ENCODE results near the gene KCNIP4. TPM values are rescaled to one million over a fixed set of nuclear protein-coding genes. Genes with fewer than 3 reads are reported as not detected.
"Not testable (repeated sequence)": the region's sequence is repeated elsewhere in the genome, so short reads cannot be mapped to it uniquely, and the experiment has no call there.

The KCNIP4 gene
- total RNA-seq, 8 experiments from 2014 or later, result 1.7 to 18.5 (median 10.8) TPM

DNA sequence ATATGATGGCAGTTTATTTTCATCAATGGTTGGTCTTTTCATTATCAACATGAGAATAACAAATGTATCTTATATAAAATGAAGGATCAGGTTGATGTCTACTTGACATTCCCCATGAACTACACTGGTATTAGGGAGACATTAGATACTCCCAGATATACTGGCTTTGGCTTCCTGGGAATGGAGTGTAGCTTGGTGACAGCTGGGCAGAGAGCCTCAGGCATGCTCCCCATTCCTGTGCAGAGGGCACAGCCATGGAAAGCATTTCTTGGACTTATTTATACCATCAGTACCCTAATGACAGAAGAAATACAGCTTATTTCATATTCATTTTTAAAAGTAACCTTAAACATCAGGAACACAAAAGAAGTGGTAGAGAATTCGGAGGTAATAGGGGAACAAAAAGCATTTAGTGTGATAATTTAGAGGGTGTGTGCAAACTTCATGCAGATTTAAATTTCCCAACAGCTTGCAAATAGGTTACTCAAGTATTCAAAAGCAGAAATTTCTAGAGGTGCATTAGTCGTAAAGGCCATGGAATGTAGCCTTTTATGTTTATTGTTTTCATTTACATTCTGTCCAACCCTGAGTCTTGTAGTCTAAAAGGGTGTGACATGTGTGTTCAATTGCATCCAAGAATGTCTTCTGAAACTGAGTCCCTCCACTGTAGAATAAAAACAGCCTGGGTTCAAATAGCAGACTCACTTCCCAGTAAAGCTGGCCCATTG, 573.8 kb downstream of the KCNIP4 start:
- 0 to 100% (median 0%) methylated on average over 1 to 2 of the region's 2 CpGs; no CpG with 5 or more reads in 3 of the 10 experiments for WGBS, 10 experiments
- ATAC-seq (replicated peaks in 6 of 8), result peak in 3 of 8 experiments; percentile 94 to 97 (median 97)
- peaks cover 0 to 26% of the 10 kb centered on the region in 2 donors for H3K4me1 ChIP-seq (replicated peaks in 1 of 2)
- no peak overlapping the region for H3K27ac ChIP-seq
- no peak overlapping the region for H3K4me3 ChIP-seq
- in situ Hi-C loops (cut with MboI; ENCODE audit: low pct_unique_long_range_greater_than_20kb in 2 of 9, low sequenced_read_pairs in 9 of 9, unreplicated experiment in 9 of 9), result no loop called here

DNA sequence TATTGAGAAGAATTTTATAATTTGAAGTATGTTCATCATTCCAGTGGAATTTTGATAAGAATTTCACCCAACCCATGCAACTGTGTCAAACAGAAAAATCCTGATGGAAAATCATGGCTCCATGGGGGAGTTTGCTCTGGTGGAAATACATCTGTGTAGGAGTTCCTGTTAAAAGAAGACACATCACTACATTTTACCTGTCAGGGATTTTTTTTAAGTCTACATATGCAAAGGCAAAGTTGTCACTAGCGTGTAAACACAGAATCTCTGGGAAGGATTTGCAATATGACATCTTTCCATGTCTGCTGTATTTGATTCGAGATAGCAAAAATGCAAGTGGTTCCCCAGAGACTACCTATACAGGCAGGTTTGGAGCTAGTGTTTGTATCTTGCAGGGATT, 581.0 kb downstream of the KCNIP4 start:
- 17 to 100% (median 44%) methylated on average over 1 to 2 of the region's 2 CpGs; no CpG with 5 or more reads in 2 of the 10 experiments for WGBS, 10 experiments
- in situ Hi-C loops (cut with MboI; ENCODE audit: low pct_unique_long_range_greater_than_20kb in 2 of 9, low sequenced_read_pairs in 9 of 9, unreplicated experiment in 9 of 9), result no loop called here
- Histone ChIP-seq H3K4me1 (replicated peaks in 1 of 2) (no peaks in the 10 kb centered on the region), H3K27ac (no peak overlapping the region), H3K4me3 (no peak overlapping the region)
- no peak for ATAC-seq (replicated peaks in 6 of 8)

GRCh38 chr4:21366840-21367239, 581.7 kb downstream of the KCNIP4 start:
- WGBS, 10 experiments, result 0 to 100% (median 100%) methylated on average over 1 of the region's 1 CpG; no CpG with 5 or more reads in 7 of the 10 experiments
- in situ Hi-C loops (cut with MboI; ENCODE audit: low pct_unique_long_range_greater_than_20kb in 2 of 9, low sequenced_read_pairs in 9 of 9, unreplicated experiment in 9 of 9), result no loop called here
- ATAC-seq (replicated peaks in 6 of 8), result no peak
- Histone ChIP-seq H3K27ac (no peak overlapping the region), H3K4me1 (replicated peaks in 1 of 2) (no peaks in the 10 kb centered on the region), H3K4me3 (no peak overlapping the region)

- in situ Hi-C loops (cut with MboI; ENCODE audit: low pct_unique_long_range_greater_than_20kb in 2 of 9, low sequenced_read_pairs in 9 of 9, unreplicated experiment in 9 of 9), result no loop called here
- ATAC-seq (replicated peaks in 6 of 8), result no peak
- Histone ChIP-seq H3K4me1 (replicated peaks in 1 of 2) (peaks cover 0 to 2% of the 10 kb centered on the region in 2 donors), H3K27ac (no peak overlapping the region), H3K4me3 (no peak overlapping the region)
- 0 to 50% (median 8%) methylated on average over 1 to 2 of the region's 2 CpGs; no CpG with 5 or more reads in 1 of the 10 experiments for WGBS, 10 experiments
These were observed 582.3 kb downstream of the KCNIP4 start for GRCh38 chr4:21366312-21366711.

DNA sequence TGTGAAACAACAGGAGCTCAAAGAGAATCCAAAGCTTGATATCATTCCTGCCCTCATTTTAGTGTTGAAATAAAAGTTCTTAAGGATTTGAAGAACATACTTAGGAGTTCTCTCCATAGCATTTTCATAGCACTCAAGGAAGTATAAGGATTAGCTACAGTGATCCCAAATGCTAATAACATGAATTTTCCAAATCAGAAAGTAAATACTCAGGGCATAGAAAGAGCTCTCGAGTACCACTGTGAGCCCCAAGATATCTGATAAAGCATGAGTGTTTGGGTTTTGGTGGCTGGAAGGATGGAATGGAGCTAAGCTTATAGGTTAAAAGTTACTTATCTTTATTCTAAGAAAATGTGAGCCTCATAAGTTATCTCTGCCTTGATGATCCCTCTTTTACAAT, 584.9 kb downstream of the KCNIP4 start:
- whole genome bisulfite sequencing, 10 experiments, result 0 to 100% (median 60%) methylated on average over 1 of the region's 1 CpG; no CpG with 5 or more reads in 2 of the 10 experiments
- in situ Hi-C loops (cut with MboI; ENCODE audit: low pct_unique_long_range_greater_than_20kb in 2 of 9, low sequenced_read_pairs in 9 of 9, unreplicated experiment in 9 of 9), result no loop called here
- peaks cover 0 to 2% of the 10 kb centered on the region in 2 donors for H3K4me1 ChIP-seq (replicated peaks in 1 of 2)
- ATAC-seq (replicated peaks in 6 of 8), result no peak
- no peak overlapping the region for H3K27ac ChIP-seq
- no peak overlapping the region for H3K4me3 ChIP-seq

DNA sequence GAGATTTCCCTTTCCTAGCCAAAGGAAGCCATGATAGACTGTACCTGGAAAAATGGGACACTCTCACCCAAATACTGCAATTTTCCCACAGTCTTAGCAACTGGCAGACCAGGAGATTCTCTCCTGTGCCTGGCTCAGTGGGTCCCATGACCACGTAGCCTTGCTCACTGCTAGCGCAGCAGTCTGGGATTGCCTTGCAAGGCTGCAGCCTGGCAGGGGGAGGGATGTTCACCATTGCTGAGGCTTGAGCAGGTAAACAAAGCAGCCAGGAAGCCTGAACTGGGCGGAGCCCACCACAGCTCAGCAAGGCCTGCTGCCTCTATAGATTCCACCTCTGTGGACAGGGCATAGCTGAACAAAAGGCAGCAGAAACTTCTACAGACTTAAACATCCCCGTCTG, 596.2 kb downstream of the KCNIP4 start:
- in situ Hi-C loops (cut with MboI; ENCODE audit: low pct_unique_long_range_greater_than_20kb in 2 of 9, low sequenced_read_pairs in 9 of 9, unreplicated experiment in 9 of 9); H3K4me3 ChIP-seq; ATAC-seq (replicated peaks in 6 of 8); H3K27ac ChIP-seq; H3K4me1 ChIP-seq (replicated peaks in 1 of 2): not testable (repeated sequence)
- 0 to 100% (median 100%) methylated on average over 1 to 2 of the region's 4 CpGs; no CpG with 5 or more reads in 6 of the 10 experiments for WGBS, 10 experiments

DNA sequence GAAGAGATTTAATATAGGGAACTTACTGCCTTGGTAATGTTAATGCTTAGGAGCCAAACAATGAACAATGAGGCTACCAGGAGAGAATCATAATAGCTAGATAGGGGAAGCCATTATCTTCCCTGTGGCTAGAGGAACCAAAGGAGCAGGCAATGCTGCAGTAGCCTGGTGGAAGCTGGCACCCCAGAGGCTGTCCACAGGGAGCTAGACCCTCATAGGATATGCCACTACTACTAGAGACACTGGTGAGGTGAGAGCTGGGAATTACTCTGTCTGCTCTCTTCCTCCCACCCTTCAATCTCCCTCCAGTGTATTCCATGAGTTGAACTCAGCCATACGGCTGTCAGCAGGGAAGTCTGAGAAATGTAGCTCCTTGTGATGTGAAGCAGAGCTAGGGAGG, 601.4 kb downstream of the KCNIP4 start:
- 0 to 100% (median 100%) methylated on average over 1 of the region's 1 CpG; no CpG with 5 or more reads in 7 of the 10 experiments for WGBS, 10 experiments
- in situ Hi-C loops (cut with MboI; ENCODE audit: low pct_unique_long_range_greater_than_20kb in 2 of 9, low sequenced_read_pairs in 9 of 9, unreplicated experiment in 9 of 9), result no loop called here
- no peak for ATAC-seq (replicated peaks in 6 of 8)
- no peak overlapping the region for H3K4me3 ChIP-seq
- no peak overlapping the region for H3K27ac ChIP-seq
- H3K4me1 ChIP-seq (replicated peaks in 1 of 2), result no peaks in the 10 kb centered on the region

- no peak overlapping the region for H3K27ac ChIP-seq
- H3K4me1 ChIP-seq (replicated peaks in 1 of 2), result no peaks in the 10 kb centered on the region
- WGBS, 10 experiments, result 0 to 100% (median 63%) methylated on average over 1 to 2 of the region's 3 CpGs; no CpG with 5 or more reads in 2 of the 10 experiments
- ATAC-seq (replicated peaks in 6 of 8), result no peak
- in situ Hi-C loops (cut with MboI; ENCODE audit: low pct_unique_long_range_greater_than_20kb in 2 of 9, low sequenced_read_pairs in 9 of 9, unreplicated experiment in 9 of 9), result no loop called here
- H3K4me3 ChIP-seq, result no peak overlapping the region
These were observed 620.4 kb downstream of the KCNIP4 start for GRCh38 chr4:21327976-21328700.

- no peak overlapping the region for H3K4me3 ChIP-seq
- in situ Hi-C loops (cut with MboI; ENCODE audit: low pct_unique_long_range_greater_than_20kb in 2 of 9, low sequenced_read_pairs in 9 of 9, unreplicated experiment in 9 of 9), result no loop called here
- no peak overlapping the region for H3K27ac ChIP-seq
- H3K4me1 ChIP-seq (replicated peaks in 1 of 2), result no peaks in the 10 kb centered on the region
- no peak for ATAC-seq (replicated peaks in 6 of 8)
- 0 to 100% (median 48%) methylated on average over 1 of the region's 1 CpG; no CpG with 5 or more reads in 4 of the 10 experiments for WGBS, 10 experiments
These were observed 628.5 kb downstream of the KCNIP4 start for GRCh38 chr4:21320034-21320433.

DNA sequence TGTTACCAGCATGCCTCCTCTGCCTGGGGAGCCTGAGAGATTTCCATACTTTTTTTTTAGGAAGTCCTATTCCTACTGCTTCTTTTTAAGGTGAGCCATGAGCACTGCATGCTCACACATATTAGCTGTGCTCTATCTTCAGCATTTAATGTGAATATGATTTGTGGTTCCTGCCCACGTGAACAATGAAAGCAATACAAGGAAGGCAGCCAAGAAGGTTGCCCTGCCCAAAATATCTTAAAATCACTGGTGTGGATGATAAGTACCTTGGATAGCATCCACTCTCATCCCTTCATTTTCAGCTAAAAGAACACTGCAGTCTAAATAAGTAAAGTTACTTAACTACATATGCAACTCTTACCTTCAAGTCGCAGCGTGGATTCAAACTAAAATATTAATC, 640.9 kb downstream of the KCNIP4 start:
- ATAC-seq (replicated peaks in 6 of 8), result no peak
- Histone ChIP-seq H3K4me1 (replicated peaks in 1 of 2) (no peaks in the 10 kb centered on the region), H3K4me3 (no peak overlapping the region), H3K27ac (no peak overlapping the region)
- 0 to 96% (median 50%) methylated on average over 1 to 3 of the region's 3 CpGs; no CpG with 5 or more reads in 1 of the 10 experiments for WGBS, 10 experiments
- in situ Hi-C loops (cut with MboI; ENCODE audit: low pct_unique_long_range_greater_than_20kb in 2 of 9, low sequenced_read_pairs in 9 of 9, unreplicated experiment in 9 of 9), result no loop called here

DNA sequence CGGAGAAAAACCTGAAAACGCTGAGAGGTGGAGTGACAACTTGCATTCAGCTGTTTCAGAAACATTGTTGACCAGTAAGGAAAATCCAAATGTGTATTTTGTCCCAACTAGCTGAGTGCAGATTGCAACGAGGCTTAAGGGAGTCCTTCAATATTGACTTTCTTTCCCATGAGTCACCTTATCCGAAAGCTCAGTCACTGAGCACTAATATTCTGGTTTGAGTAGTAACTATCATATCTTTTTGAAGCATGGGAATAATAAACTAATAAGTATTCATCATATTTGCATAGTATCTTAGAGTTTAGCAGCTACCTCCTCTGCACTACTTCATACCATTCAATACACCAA, 644.1 kb downstream of the KCNIP4 start:
- peak in 6 of 8 experiments; percentile 32 to 61 (median 52) for ATAC-seq (replicated peaks in 6 of 8)

DNA sequence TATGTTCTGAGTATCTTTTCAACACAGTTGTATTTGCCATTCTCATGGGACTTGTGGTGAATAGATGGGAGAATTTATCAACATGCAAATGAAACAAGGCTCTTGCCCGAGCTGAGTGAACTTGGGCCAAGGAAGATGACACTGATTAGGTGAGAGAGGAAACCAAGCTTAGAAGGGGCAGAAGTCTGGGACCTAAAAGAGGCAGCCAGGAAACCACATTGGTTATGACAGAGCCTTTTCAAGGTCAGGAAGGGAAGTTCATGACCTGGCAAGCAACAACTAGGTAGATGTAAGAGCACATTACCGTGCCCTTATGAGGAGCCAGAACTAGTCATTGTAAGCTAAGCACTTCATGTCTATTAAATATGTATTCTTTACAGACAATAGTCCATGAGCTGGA, 658.0 kb downstream of the KCNIP4 start:
- Histone ChIP-seq H3K4me1 (replicated peaks in 1 of 2) (no peaks in the 10 kb centered on the region), H3K27ac (no peak overlapping the region), H3K4me3 (no peak overlapping the region)
- in situ Hi-C loops (cut with MboI; ENCODE audit: low pct_unique_long_range_greater_than_20kb in 2 of 9, low sequenced_read_pairs in 9 of 9, unreplicated experiment in 9 of 9), result no loop called here
- ATAC-seq (replicated peaks in 6 of 8), result no peak
- 0 to 100% (median 41%) methylated on average over 1 to 2 of the region's 2 CpGs; no CpG with 5 or more reads in 2 of the 10 experiments for WGBS, 10 experiments

More for the DNA sequence above, 644.1 kb downstream of the KCNIP4 start:
- Histone ChIP-seq H3K4me3 (peak overlapping the region; percentile 32 to 51 (median 43)), H3K27ac (no peak overlapping the region), H3K4me1 (replicated peaks in 1 of 2) (no peaks in the 10 kb centered on the region)
- WGBS, 10 experiments, result 0 to 36% (median 13%) methylated on average over 2 to 3 of the region's 4 CpGs; no CpG with 5 or more reads in 4 of the 10 experiments
- in situ Hi-C loops (cut with MboI; ENCODE audit: low pct_unique_long_range_greater_than_20kb in 2 of 9, low sequenced_read_pairs in 9 of 9, unreplicated experiment in 9 of 9), result no loop called here

GRCh38 chr4:21276046-21276445, 672.5 kb downstream of the KCNIP4 start:
- no peak for ATAC-seq (replicated peaks in 6 of 8)
- 9 to 100% (median 91%) methylated on average over 2 to 5 of the region's 5 CpGs; no CpG with 5 or more reads in 2 of the 10 experiments for WGBS, 10 experiments
- in situ Hi-C loops (cut with MboI; ENCODE audit: low pct_unique_long_range_greater_than_20kb in 2 of 9, low sequenced_read_pairs in 9 of 9, unreplicated experiment in 9 of 9), result no loop called here
- Histone ChIP-seq H3K27ac (no peak overlapping the region), H3K4me1 (replicated peaks in 1 of 2) (peaks cover 0 to 26% of the 10 kb centered on the region in 2 donors), H3K4me3 (no peak overlapping the region)

Measured in motor neuron (in vitro differentiated cells).